Stimulated activated CD4-positive, alpha-beta T cell treated with anti-CD3 and anti-CD28 coated beads, Interleukin-12 subunit alpha, Interleukin-12 subunit beta, amount 100 ng/mL, for 48 hours (primary cell): ENCODE results near the gene ANKRD18B.
"Not testable (repeated sequence)": the region's sequence is repeated elsewhere in the genome, so short reads cannot be mapped to it uniquely, and the experiment has no call there.

ENCODE experiments used
- DNase-seq, 3 donors: peaks; one replicate each; pipeline ENCODE4 v3.0.0-alpha.2; 2020; ENCODE audit warnings: low read depth in 2 of 3, low spot score in 1 of 3

The ANKRD18B gene

DNA sequence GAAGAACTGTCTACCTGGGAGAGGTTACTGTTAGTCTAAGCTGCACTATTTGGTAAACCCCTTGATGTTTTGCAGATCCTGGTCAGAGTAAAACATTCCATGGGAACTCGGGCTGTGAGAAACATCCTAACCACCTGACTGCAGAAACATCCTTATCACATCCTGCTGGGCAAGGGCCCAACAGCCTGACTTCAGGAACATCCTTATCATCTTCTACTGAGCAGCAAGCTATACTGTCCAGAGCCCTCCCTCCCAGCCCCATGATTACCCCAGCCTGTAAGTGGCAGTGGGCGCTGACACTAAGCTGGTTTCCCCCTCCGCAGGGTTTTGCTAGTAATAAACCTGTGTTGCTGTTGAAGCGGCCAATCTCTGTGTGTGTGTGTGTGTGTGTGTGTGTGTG, 80.9 kb downstream of the ANKRD18B start:
- not testable (repeated sequence) for DNase-seq

DNA sequence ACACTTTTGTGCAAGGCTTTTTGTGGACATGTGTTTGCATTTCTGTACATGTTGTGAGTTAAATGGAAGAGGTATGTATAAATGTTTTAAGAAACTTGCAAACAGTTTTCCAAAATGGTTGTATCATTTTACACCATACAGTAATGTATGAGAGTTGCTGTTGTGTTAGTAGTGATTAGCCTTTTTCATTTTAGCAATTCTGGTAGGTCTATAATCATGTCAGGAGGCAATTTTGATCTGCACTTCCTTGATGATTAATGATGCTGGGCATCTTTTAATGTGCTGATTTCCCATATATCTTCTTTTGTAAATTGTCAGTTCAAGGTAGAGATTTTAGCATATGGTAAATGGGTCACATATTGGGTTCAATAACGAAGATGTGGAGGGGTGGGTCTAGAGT, 87.3 kb downstream of the ANKRD18B start:
- no peak for DNase-seq

DNA sequence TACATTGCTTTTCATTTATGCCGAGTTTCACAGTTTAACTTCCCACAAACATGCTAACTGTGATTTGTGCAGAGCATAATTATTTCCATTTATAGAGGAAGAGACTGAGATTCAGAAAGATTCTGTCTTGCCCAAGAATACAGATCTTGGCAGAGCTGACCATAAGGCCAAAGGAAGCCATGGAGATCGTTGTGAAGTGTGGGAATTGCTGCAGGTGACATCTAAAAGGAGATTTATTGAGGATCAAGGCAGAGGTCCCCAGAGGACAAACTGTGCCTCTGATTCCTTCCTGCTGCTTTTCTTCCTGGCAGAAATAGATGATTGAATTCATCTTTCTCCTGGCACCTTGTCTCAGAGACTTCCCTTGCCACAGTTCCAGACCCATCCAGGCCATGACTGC, 88.4 kb downstream of the ANKRD18B start:
- DNase-seq = not testable (repeated sequence)

DNA sequence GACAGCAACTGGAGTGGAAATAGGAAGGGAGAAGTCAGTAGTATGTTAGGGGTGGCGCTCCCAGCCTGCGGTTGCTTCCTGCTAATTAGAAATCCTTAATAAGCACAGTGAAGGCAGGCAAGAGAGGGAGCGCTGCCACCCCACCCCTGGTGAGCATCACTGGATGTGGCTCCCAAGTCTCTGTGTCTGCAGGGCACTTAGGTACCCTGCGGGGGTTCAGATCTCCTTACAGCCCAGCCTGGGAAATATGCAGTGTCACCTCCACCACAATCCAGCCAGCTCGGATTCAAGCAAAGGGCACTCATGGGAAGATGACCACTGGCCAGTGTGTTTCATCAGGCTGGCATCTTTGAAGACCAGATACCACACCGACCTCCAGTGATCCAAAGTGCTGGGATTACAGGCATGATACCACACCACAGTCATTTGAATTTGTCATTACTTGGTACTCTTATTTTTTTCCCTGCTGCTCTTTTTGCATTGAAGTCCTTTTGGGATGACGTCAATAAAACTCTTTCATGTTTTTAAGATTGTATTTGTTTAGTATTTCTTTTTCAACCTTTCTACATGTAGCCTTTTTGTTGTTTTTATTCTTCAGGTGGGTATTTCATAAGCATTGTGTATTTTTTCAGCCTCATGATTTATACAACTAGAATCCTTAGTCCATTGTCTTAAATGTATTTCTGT, 90.1 kb downstream of the ANKRD18B start:
- DNase-seq = no peak

DNA sequence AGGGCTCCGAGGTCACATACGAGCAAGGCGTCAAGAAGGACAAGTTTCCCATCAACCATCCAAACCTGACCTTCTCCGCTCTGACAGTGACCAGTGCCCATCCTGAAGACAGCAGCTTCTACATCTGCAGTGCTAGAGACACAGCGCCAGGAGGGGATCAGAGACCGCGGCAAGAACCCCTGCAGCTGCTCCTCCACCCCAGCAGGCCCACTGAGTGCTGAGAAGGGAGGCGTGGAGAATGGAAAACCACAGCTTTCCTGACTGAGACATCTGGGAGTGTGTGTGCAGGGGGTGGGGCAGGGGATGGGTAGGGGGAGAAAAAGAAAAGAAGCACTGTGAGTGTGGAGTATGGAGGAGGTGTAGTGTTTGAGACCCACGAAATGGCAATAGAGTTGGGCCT, 94.3 kb downstream of the ANKRD18B start:
- not testable (repeated sequence) for DNase-seq

DNA sequence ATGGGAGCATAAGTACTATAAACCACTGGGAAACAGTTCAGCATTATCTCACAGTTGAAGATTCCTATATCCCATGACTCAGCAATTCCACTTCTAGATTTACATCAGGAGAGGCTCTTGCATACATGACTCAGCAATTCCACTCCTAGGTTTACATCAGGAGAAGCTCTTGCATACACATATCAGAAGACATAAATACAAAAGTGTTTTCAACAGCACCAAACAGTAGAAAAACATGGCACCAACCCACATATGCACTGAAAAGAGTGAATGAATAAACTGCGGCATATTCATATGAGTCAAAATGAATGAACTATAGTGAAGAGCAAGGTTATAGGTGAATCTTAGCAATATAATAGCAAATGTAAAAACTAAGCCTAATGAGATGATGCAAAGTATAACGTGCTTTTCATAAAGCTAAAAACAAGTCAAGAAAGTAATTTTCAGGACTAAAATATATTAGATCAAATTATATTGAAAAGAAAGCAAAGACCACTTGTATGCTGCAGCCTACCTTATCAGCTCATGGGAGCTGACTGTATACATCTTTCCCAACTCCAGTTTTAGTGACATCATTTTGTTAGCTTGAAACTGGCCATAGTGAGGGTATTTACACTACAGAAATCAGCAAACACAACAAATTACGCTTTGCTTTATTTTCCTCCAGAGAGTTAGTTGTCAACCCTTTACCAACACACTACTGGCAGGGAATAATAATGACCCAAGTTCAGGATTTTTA, 95.8 kb downstream of the ANKRD18B start:
- DNase-seq = no peak

DNA sequence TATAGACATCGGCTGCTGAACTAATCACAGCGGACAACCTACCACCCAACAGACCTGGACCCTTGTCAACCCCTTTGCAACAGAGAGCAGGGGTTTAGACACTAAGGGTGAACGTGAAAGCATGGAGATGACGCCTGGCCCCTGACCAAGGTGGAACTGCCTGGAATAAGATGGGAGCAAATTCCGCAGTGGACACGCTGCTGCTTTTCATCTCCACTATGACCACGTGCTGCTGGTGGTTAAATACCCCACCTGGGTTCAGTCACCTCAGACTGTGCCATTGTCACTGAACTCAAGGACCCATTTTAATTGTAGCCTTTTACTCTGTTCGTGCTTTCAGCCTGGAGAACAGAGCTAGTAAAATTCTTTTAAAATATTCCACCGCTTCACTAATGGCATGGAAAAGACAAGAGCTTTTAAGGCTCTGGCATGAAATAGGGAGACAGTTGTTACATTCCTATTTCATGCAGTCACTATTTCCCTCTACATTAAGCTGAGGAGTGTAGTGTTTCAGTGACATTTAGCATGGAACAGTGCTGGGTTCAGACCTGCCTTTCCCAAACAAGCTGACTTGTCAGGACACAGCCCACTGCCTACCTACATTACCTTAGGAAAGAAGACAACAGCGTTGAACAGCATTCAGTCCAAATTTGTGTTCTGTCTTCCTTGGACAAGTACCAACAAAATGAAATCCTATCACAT, 96.8 kb downstream of the ANKRD18B start:
- no peak for DNase-seq
